ENCODE data around the gene MSANTD2. TPM values are rescaled to one million over a fixed set of nuclear protein-coding genes. Genes with fewer than 3 reads are reported as not detected.
"Not testable (repeated sequence)": the region's sequence is repeated elsewhere in the genome, so short reads cannot be mapped to it uniquely, and the experiment has no call there.

The MSANTD2 gene
- total RNA-seq, 3 donors from 2014 or later: 10.9 to 34.2 (median 27.2) TPM

GRCh38 chr11:124779568-124779967 lies 20.6 kb downstream of the MSANTD2 start:
- no peak overlapping the region for H3K27ac ChIP-seq
- H3K9me3 ChIP-seq: no peaks in the 10 kb centered on the region
- DNase-seq (ENCODE audit: low spot score in 2 of 2): no peak
- H3K4me3 ChIP-seq: no peak overlapping the region
- H3K36me3 ChIP-seq: no peaks in the 10 kb centered on the region
- no peaks in the 10 kb centered on the region for H3K4me1 ChIP-seq
- TF ChIP-seq POLR2AphosphoS5 (IDR thresholded peaks at IDR 0.05) (no peak), CTCF (IDR thresholded peaks at IDR 0.05) (no peak), POLR2A (IDR thresholded peaks at IDR 0.05) (no peak)
- H3K27me3 ChIP-seq: no peaks in the 10 kb centered on the region
- intact Hi-C loops (cut with DNase I; ENCODE audit: low total_unique reads): no loop called here

GRCh38 chr11:124778281-124778680 lies 21.9 kb downstream of the MSANTD2 start:
- intact Hi-C loops (cut with DNase I; ENCODE audit: low total_unique reads): no loop called here
- no peaks in the 10 kb centered on the region for H3K27me3 ChIP-seq
- DNase-seq (ENCODE audit: low spot score in 2 of 2): no peak
- TF ChIP-seq CTCF (IDR thresholded peaks at IDR 0.05): no peak
- TF ChIP-seq POLR2A (IDR thresholded peaks at IDR 0.05): no peak
- TF ChIP-seq POLR2AphosphoS5 (IDR thresholded peaks at IDR 0.05): no peak
- H3K4me3 ChIP-seq: no peak overlapping the region
- H3K27ac ChIP-seq: no peak overlapping the region
- H3K36me3 ChIP-seq: no peaks in the 10 kb centered on the region
- no peaks in the 10 kb centered on the region for H3K4me1 ChIP-seq
- H3K9me3 ChIP-seq: no peaks in the 10 kb centered on the region

GRCh38 chr11:124776865-124777645 lies 23.2 kb downstream of the MSANTD2 start:
- no peak overlapping the region for H3K4me3 ChIP-seq
- H3K27me3 ChIP-seq: no peaks in the 10 kb centered on the region
- no peaks in the 10 kb centered on the region for H3K4me1 ChIP-seq
- DNase-seq (ENCODE audit: low spot score in 2 of 2): no peak
- no peaks in the 10 kb centered on the region for H3K9me3 ChIP-seq
- intact Hi-C loops (cut with DNase I; ENCODE audit: low total_unique reads): no loop called here
- no peaks in the 10 kb centered on the region for H3K36me3 ChIP-seq
- no peak overlapping the region for H3K27ac ChIP-seq
- no peak for TF ChIP-seq POLR2A (IDR thresholded peaks at IDR 0.05)
- TF ChIP-seq CTCF (IDR thresholded peaks at IDR 0.05): no peak
- no peak for TF ChIP-seq POLR2AphosphoS5 (IDR thresholded peaks at IDR 0.05)

GRCh38 chr11:124770959-124771358 lies 29.2 kb downstream of the MSANTD2 start:
- H3K4me3 ChIP-seq; H3K4me1 ChIP-seq; H3K36me3 ChIP-seq; H3K9me3 ChIP-seq; H3K27me3 ChIP-seq; H3K27ac ChIP-seq; DNase-seq (ENCODE audit: low spot score in 2 of 2): not testable (repeated sequence)
- intact Hi-C loops (cut with DNase I; ENCODE audit: low total_unique reads): loop anchor here (5.0 kb wide), 1 partner anchor 1461 kb away; no protein-coding TSS in a partner anchor

- no peak overlapping the region for H3K27ac ChIP-seq
- H3K27me3 ChIP-seq: no peaks in the 10 kb centered on the region
- intact Hi-C loops (cut with DNase I; ENCODE audit: low total_unique reads): loop anchor here (5.0 to 10.0 kb wide), 2 partner anchors 95 to 1462 kb away; partner anchors contain the start of genes SIAE and SPA17
- H3K4me3 ChIP-seq: no peak overlapping the region
- DNase-seq (ENCODE audit: low spot score in 2 of 2): no peak
- TF ChIP-seq CTCF (IDR thresholded peaks at IDR 0.05) (no peak), POLR2AphosphoS5 (IDR thresholded peaks at IDR 0.05) (no peak), POLR2A (IDR thresholded peaks at IDR 0.05) (no peak)
- no peaks in the 10 kb centered on the region for H3K36me3 ChIP-seq
- no peaks in the 10 kb centered on the region for H3K9me3 ChIP-seq
- no peaks in the 10 kb centered on the region for H3K4me1 ChIP-seq
Observed at GRCh38 chr11:124769806-124770774, 30.1 kb downstream of the MSANTD2 start.

Data from breast epithelium (tissue), 4 donors.